IMR-90 (cell line): ENCODE results near the gene OSCP1. TPM values are rescaled to one million over a fixed set of nuclear protein-coding genes. Genes with fewer than 3 reads are reported as not detected.
A peak's percentile ranks its signal among the peaks of the same experiment; 100 is the strongest.

Experiments used
- ATAC-seq: fragments of 200-7000 bp; cut with Tn5 transposase; 2 replicates; pipeline ENCODE4 v1.9.1; 2020; ENCODE audit warnings: low read depth, mild to moderate bottlenecking, moderate library complexity
- BruUV-seq: library from RNA; stranded (reverse); fragments of 400-500 nt; replicated peaks from 2 replicates; lab custom pipeline; 2021; lab: Mats Ljungman, UMichigan
- CTCF ChIA-PET: fragments of 300-600 bp; formaldehyde crosslinking; extraction: SDS; loops from one replicate; lab custom pipeline; 2021; ENCODE audit warnings: antibody characterized with exemption; lab: Yijun Ruan, JAX
- POLR2A ChIA-PET: fragments of 300-600 bp; sonication (Branson Sonifier 250); formaldehyde crosslinking; loops from one replicate; lab custom pipeline; 2022; ENCODE audit warnings: antibody characterized with exemption; ENCODE audit not compliant: unreplicated experiment; lab: Charles Lee
- DNase-seq: peaks from one replicate; pipeline ENCODE4 v3.0.0; 2013
- H2AFZ ChIP-seq: replicated peaks from 2 replicates; pipeline ENCODE3; 2013; ENCODE audit warnings: low read length, mild to moderate bottlenecking; ENCODE audit not compliant: poor library complexity
- H2AK5ac ChIP-seq: 2 replicates; pipeline ENCODE4 v1.6.1; 2013; ENCODE audit warnings: low read depth, low read length, inconsistent platforms
- H2AK9ac ChIP-seq: replicated peaks from 2 replicates; pipeline ENCODE3; 2013; ENCODE audit warnings: mild to moderate bottlenecking, low read depth, low read length, moderate library complexity; ENCODE audit not compliant: poor library complexity
- H2BK120ac ChIP-seq: 2 replicates; pipeline ENCODE4 v1.6.1; 2013; ENCODE audit warnings: low read depth, low read length, inconsistent platforms
- H2BK15ac ChIP-seq: 3 replicates; pipeline ENCODE4 v1.6.1; 2013; ENCODE audit warnings: low read depth, low read length, inconsistent platforms
- H2BK20ac ChIP-seq: 2 replicates; pipeline ENCODE4 v1.6.1; 2013; ENCODE audit warnings: low read depth, mild to moderate bottlenecking, inconsistent platforms, low read length, moderate library complexity
- H2BK5ac ChIP-seq: 2 replicates; pipeline ENCODE4 v1.6.1; 2013; ENCODE audit warnings: mild to moderate bottlenecking, low read depth, low read length, inconsistent platforms; ENCODE audit not compliant: poor library complexity, severe bottlenecking
- H3K14ac ChIP-seq: replicated peaks from 2 replicates; pipeline ENCODE4 v1.6.1; 2013; ENCODE audit warnings: low read depth, low read length, inconsistent platforms
- H3K18ac ChIP-seq: 2 replicates; pipeline ENCODE4 v1.6.1; 2013; ENCODE audit warnings: low read depth, low read length, control low read depth
- H3K23ac ChIP-seq: 2 replicates; pipeline ENCODE4 v1.6.1; 2013; ENCODE audit warnings: low read depth, low read length, inconsistent platforms
- H3K27ac ChIP-seq: 2 replicates; pipeline ENCODE4 v1.5.1; 2013; ENCODE audit warnings: mild to moderate bottlenecking, control low read depth, low read length; ENCODE audit not compliant: insufficient read depth
- H3K27me3 ChIP-seq: 2 replicates; pipeline ENCODE4 v1.6.1; 2013; ENCODE audit warnings: low read length; ENCODE audit not compliant: control insufficient read depth, insufficient read depth
- H3K36me3 ChIP-seq: 2 replicates; pipeline ENCODE4 v1.6.1; 2013; ENCODE audit warnings: low read length, mixed read lengths; ENCODE audit not compliant: control insufficient read depth, insufficient read depth
- H3K4ac ChIP-seq: 2 replicates; pipeline ENCODE4 v1.6.1; 2013; ENCODE audit warnings: low read depth, low read length, inconsistent platforms
- H3K4me1 ChIP-seq: 2 replicates; pipeline ENCODE4 v1.6.1; 2013; ENCODE audit warnings: low read length, mixed read lengths; ENCODE audit not compliant: control insufficient read depth, insufficient read depth
- H3K4me2 ChIP-seq: 2 replicates; pipeline ENCODE4 v1.6.1; 2013; ENCODE audit warnings: low read depth, mild to moderate bottlenecking, control low read depth, low read length, moderate library complexity
- H3K4me3 ChIP-seq: 2 replicates; pipeline ENCODE4 v1.5.1; 2013; ENCODE audit warnings: low read depth, mild to moderate bottlenecking, control low read depth, low read length, moderate library complexity; ENCODE audit not compliant: insufficient read depth
- H3K56ac ChIP-seq: 2 replicates; pipeline ENCODE4 v1.6.1; 2013; ENCODE audit warnings: low read length, inconsistent platforms; ENCODE audit not compliant: insufficient read depth; ENCODE audit errors: extremely low read depth
- H3K79me1 ChIP-seq, 2 experiments: 2 replicates each; pipeline ENCODE4 v1.6.1; 2013; ENCODE audit warnings: low read length in 2 of 2, inconsistent platforms in 1 of 2, low read depth in 1 of 2
- H3K9ac ChIP-seq: 2 replicates; pipeline ENCODE4 v1.6.1; 2013; ENCODE audit warnings: low read depth, low read length, control low read depth
- H3K9me1 ChIP-seq: 2 replicates; pipeline ENCODE4 v1.6.1; 2013; ENCODE audit warnings: low read length, inconsistent platforms; ENCODE audit not compliant: insufficient read depth
- H3K9me3 ChIP-seq: 2 replicates; pipeline ENCODE4 v1.6.1; 2013; ENCODE audit warnings: low read length; ENCODE audit not compliant: control insufficient read depth, insufficient read depth
- H4K20me1 ChIP-seq: 2 replicates; pipeline ENCODE4 v1.6.1; 2013; ENCODE audit warnings: low read length, inconsistent platforms; ENCODE audit not compliant: insufficient read depth
- H4K5ac ChIP-seq: 2 replicates; pipeline ENCODE4 v1.6.1; 2013; ENCODE audit warnings: mild to moderate bottlenecking, low read depth, low read length, control low read depth
- H4K8ac ChIP-seq, 2 experiments: 2 replicates each; pipeline ENCODE4 v1.6.1; 2013; ENCODE audit warnings: low read depth in 2 of 2, low read length in 2 of 2, control low read depth in 1 of 2, inconsistent platforms in 1 of 2
- H4K91ac ChIP-seq: 2 replicates; pipeline ENCODE4 v1.6.1; 2013; ENCODE audit warnings: low read depth, low read length, inconsistent platforms; ENCODE audit not compliant: insufficient read depth
- BHLHE40 ChIP-seq: fragments of 150-350 bp; IDR thresholded peaks from 2 replicates; pipeline ENCODE4 v1.6.1; 2016; ENCODE audit warnings: mild to moderate bottlenecking, low read depth, low read length
- CEBPB ChIP-seq: IDR thresholded peaks from 2 replicates; pipeline ENCODE4 v1.6.1; 2012; ENCODE audit warnings: low read depth, low read length, improper control_type of control experiment
- CHD1 ChIP-seq: IDR thresholded peaks from 2 replicates; pipeline ENCODE4 v1.6.1; 2012; ENCODE audit warnings: low read depth, low read length, improper control_type of control experiment
- FOS ChIP-seq: fragments of 150-350 bp; IDR thresholded peaks from 2 replicates; pipeline ENCODE4 v1.6.1; 2016; ENCODE audit warnings: low read depth, low read length
- MAFK ChIP-seq: IDR thresholded peaks from 2 replicates; pipeline ENCODE4 v1.6.1; 2012; ENCODE audit warnings: low read depth, low read length, improper control_type of control experiment
- MAZ ChIP-seq: IDR thresholded peaks from 2 replicates; pipeline ENCODE4 v1.6.1; 2012; ENCODE audit warnings: low read depth, mild to moderate bottlenecking, low read length, improper control_type of control experiment, moderate library complexity, borderline replicate concordance
- MXI1 ChIP-seq: IDR thresholded peaks from 2 replicates; pipeline ENCODE4 v1.6.1; 2012; ENCODE audit warnings: low read depth, mild to moderate bottlenecking, low read length, moderate library complexity, borderline replicate concordance
- NFE2L2 ChIP-seq: fragments of 150-350 bp; IDR thresholded peaks from 2 replicates; pipeline ENCODE4 v1.6.1; 2016; ENCODE audit warnings: low read depth, mild to moderate bottlenecking, low read length
- RAD21 ChIP-seq: IDR thresholded peaks from 2 replicates; pipeline ENCODE4 v1.6.1; 2012; ENCODE audit warnings: low read length, improper control_type of control experiment
- RCOR1 ChIP-seq: IDR thresholded peaks from 2 replicates; pipeline ENCODE4 v1.6.1; 2012; ENCODE audit warnings: mild to moderate bottlenecking, low read length, improper control_type of control experiment; ENCODE audit not compliant: insufficient replicate concordance
- SMC3 ChIP-seq: fragments of 150-350 bp; IDR thresholded peaks from 2 replicates; pipeline ENCODE4 v1.6.1; 2016; ENCODE audit warnings: low read depth, mild to moderate bottlenecking, antibody characterized with exemption, low read length, moderate library complexity
- WGBS, 2 experiments: methylation state at CpG; one replicate each; pipeline versions ENCODE4 v1.1.5 to v1.1.7; 2013; ENCODE audit warnings: missing lambda C conversion rate in 2 of 2; ENCODE audit not compliant: insufficient read length in 1 of 2; ENCODE audit errors: extremely low coverage in 2 of 2; 5-methylcytosine and 5-hydroxymethylcytosine counted together
- dilution Hi-C: fragments of 300-500 bp; cut with HindIII; formaldehyde crosslinking; loops from one replicate; pipeline ENCODE4 v1.14.3; 2018; ENCODE audit warnings: low sequenced_read_pairs; ENCODE audit not compliant: unreplicated experiment
- in situ Hi-C: fragments of 300-500 bp; cut with MboI; formaldehyde crosslinking; loops from 3 replicates; pipeline ENCODE4 v1.14.3; 2019; ENCODE audit warnings: low sequenced_read_pairs, inconsistent platforms, mixed read lengths
- intact Hi-C: fragments of 100-400 bp; cut with micrococcal nuclease; formaldehyde crosslinking; loops from 2 replicates; pipeline ENCODE4 v1.10.0; 2022
- polyA plus RNA-seq, 3 experiments: library from polyadenylated mRNA; depleted of rRNA; stranded (reverse); fragments of >200 nt; gene quantifications; 2 replicates each; pipeline ENCODE4 v1.2.3, GENCODE V29; 2012; ENCODE audit warnings: low replicate concordance in 1 of 3
- total RNA-seq: library from RNA; depleted of rRNA; stranded (reverse); fragments of >200 nt; gene quantifications from 2 replicates; pipeline ENCODE4 v1.2.3, GENCODE V29; 2012
- TF ChIP-seq, protein P1 (sequence below): conservative IDR thresholded peaks from 2 replicates; pipeline ENCODE4 v1.5.1; 2012; ENCODE audit warnings: mild to moderate bottlenecking, low read depth, low read length, improper control_type of control experiment
- TF ChIP-seq, protein P2 (sequence below): fragments of 150-350 bp; IDR thresholded peaks from 2 replicates; pipeline ENCODE4 v1.6.1; 2016; ENCODE audit warnings: low read depth, mild to moderate bottlenecking, low read length, moderate library complexity, borderline replicate concordance

The OSCP1 gene
- total and polyA plus RNA-seq, 2 of the 4 experiments (the other 2 are of a cell fraction) = 7.8 to 11.8 TPM

DNA sequence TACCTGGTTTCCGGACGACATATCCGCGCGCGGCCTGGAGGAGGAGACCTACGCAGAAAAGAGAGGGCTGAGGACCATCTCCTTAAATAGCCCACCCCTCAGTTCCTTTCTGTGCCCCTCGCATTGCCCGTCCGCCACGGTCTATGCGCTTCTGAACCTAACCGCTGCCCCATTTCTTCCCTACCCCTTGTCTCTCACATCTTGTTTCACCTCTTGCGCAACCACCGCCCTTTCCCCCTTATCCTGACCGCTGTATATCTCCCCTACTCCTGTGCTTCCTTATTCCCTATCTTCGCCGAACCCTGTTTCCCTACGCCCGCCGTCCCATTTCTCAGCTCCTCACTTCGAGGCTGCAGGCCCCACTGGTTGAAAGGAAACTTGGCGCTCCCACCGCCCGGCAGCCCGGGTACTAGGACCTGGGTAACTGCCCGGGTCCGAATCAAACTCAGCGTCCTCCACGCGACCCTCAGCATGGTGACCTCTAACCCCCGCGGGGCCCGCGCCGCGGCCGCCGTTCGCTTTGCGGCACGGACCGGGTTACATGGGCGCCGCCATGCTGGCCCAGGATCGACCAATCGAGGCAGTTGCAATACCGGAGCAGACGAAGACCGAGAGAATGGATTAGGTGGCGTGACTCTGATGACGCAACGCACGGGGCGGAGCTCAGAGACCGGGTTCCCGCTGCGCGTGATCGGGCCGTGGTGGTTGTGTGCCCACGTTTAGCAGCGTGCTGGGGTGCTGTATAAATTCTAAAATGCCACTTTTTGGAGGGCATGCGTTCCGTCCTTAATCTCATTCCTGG is 13.8 kb upstream of the OSCP1 start, which contains the start of gene MRPS15:
Gene MRPS15, minus strand, starts transcription at position 582 of the 802 bp plus-strand sequence. Its CDS starts 109 bp downstream, at position 473.
- Histone ChIP-seq H4K91ac (peak within 1 kb of the TSS; percentile 82), H4K5ac (peak within 1 kb of the TSS; percentile 94), H3K27me3 (no peaks in the 10 kb centered on the region), H3K14ac (peak within 1 kb of the TSS; percentile 90), H2AK9ac (peak within 1 kb of the TSS; percentile 92), H4K8ac (peak within 1 kb of the TSS; percentile 94 to 95), H4K20me1 (no peaks in the 10 kb centered on the region), H3K56ac (peak within 1 kb of the TSS; percentile 71; the same call in 1 of the 2 replicates), H3K4me1 (peaks cover 6% of the 10 kb centered on the region), H3K9me3 (no peaks in the 10 kb centered on the region), H2BK20ac (0 out of 2 replicates have a peak within 1 kb of the TSS, but pooled peaks have one; percentile 18), H3K79me1 (peaks cover 13 to 26% of the 10 kb centered on the region in 2 experiments; a peak in 3 of 4 replicates), H3K9ac (peak within 1 kb of the TSS; percentile 94), H3K4me3 (peak within 1 kb of the TSS; percentile 90), H3K4ac (peak within 1 kb of the TSS; percentile 86), H3K27ac (peak within 1 kb of the TSS; percentile 82), H3K18ac (peak within 1 kb of the TSS; percentile 68), H2AFZ (peak within 1 kb of the TSS; percentile 90), H2BK15ac (peak within 1 kb of the TSS; percentile 41; the same call in 1 of the 3 replicates), H2AK5ac (peak within 1 kb of the TSS; percentile 95), H3K36me3 (peaks cover 24% of the 10 kb centered on the region), H3K4me2 (peak within 1 kb of the TSS; percentile 95), H3K23ac (peak within 1 kb of the TSS; percentile 69; the same call in 1 of the 2 replicates), H3K9me1 (peaks cover 11% of the 10 kb centered on the region), H2BK5ac (peak within 1 kb of the TSS; percentile 56), H2BK120ac (peak within 1 kb of the TSS; percentile 49)
- 1% methylated on average over 55 of the region's 65 CpGs; no CpG with 5 or more reads in 1 of the 2 experiments for WGBS, 2 experiments
- in situ Hi-C loops = loop anchor here (25.0 kb wide), 1 partner anchor 1548 kb away; the partner anchor contains the start of genes FHL3 and UTP11
- intact Hi-C loops = no loop called here
- ChIA-PET CTCF (interaction anchor here (0.5 kb wide), 1 partner anchor 61 kb away, joined by 4 read pairs; no protein-coding TSS in a partner anchor), POLR2A (no interaction called here)
- DNase-seq = peak; percentile 95
- no TSS peak for BruUV-seq
- ATAC-seq = peak; percentile 98
- dilution Hi-C loops = no loop called here
- no peak for TF ChIP-seq CHD1
- peak; percentile 98 for TF ChIP-seq BHLHE40
- 0 out of 2 replicates have a peak, but pooled peaks have one; percentile 18 for TF ChIP-seq NFE2L2
- peak; percentile 100 for TF ChIP-seq CEBPB
- TF ChIP-seq, protein P1, sequence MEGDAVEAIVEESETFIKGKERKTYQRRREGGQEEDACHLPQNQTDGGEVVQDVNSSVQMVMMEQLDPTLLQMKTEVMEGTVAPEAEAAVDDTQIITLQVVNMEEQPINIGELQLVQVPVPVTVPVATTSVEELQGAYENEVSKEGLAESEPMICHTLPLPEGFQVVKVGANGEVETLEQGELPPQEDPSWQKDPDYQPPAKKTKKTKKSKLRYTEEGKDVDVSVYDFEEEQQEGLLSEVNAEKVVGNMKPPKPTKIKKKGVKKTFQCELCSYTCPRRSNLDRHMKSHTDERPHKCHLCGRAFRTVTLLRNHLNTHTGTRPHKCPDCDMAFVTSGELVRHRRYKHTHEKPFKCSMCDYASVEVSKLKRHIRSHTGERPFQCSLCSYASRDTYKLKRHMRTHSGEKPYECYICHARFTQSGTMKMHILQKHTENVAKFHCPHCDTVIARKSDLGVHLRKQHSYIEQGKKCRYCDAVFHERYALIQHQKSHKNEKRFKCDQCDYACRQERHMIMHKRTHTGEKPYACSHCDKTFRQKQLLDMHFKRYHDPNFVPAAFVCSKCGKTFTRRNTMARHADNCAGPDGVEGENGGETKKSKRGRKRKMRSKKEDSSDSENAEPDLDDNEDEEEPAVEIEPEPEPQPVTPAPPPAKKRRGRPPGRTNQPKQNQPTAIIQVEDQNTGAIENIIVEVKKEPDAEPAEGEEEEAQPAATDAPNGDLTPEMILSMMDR = no peak
- TF ChIP-seq MAFK = no peak
- TF ChIP-seq SMC3 = no peak
- TF ChIP-seq FOS = peak; percentile 71
- no peak for TF ChIP-seq RAD21
- TF ChIP-seq, protein P2, sequence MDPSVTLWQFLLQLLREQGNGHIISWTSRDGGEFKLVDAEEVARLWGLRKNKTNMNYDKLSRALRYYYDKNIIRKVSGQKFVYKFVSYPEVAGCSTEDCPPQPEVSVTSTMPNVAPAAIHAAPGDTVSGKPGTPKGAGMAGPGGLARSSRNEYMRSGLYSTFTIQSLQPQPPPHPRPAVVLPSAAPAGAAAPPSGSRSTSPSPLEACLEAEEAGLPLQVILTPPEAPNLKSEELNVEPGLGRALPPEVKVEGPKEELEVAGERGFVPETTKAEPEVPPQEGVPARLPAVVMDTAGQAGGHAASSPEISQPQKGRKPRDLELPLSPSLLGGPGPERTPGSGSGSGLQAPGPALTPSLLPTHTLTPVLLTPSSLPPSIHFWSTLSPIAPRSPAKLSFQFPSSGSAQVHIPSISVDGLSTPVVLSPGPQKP = no peak
- peak; percentile 95 for TF ChIP-seq MXI1
- TF ChIP-seq MAZ = peak; percentile 25; the same call in 1 of the 2 replicates
- no peak for TF ChIP-seq RCOR1
